Endodermal cell (in vitro differentiated cells): ENCODE measurements around the gene NCAPG2. TPM values are rescaled to one million over a fixed set of nuclear protein-coding genes. Genes with fewer than 3 reads are reported as not detected.
A peak's percentile ranks its signal among the peaks of the same experiment; 100 is the strongest.

Experiments used
- DNase-seq: peaks from one replicate; pipeline ENCODE4 v3.0.0-alpha.2; 2017
- H3K27ac ChIP-seq: 2 replicates; pipeline ENCODE4 v1.5.1; 2013; ENCODE audit warnings: mild to moderate bottlenecking, low read depth, low read length, moderate library complexity
- H3K27me3 ChIP-seq: 2 replicates; pipeline ENCODE4 v1.6.1; 2013; ENCODE audit warnings: mild to moderate bottlenecking, low read length, moderate library complexity; ENCODE audit not compliant: insufficient read depth, control insufficient read depth, poor library complexity, severe bottlenecking
- H3K36me3 ChIP-seq: 2 replicates; pipeline ENCODE4 v1.7.0; 2013; ENCODE audit warnings: mild to moderate bottlenecking, low read length, moderate library complexity; ENCODE audit not compliant: control insufficient read depth, insufficient read depth
- H3K4me1 ChIP-seq: one replicate; pipeline ENCODE4 v1.7.0; 2013; ENCODE audit warnings: low read length; ENCODE audit not compliant: control insufficient read depth, insufficient read depth
- H3K4me3 ChIP-seq: 2 replicates; pipeline ENCODE4 v1.5.1; 2013; ENCODE audit warnings: mild to moderate bottlenecking, low read length, moderate library complexity
- H3K9ac ChIP-seq: 2 replicates; pipeline ENCODE4 v1.6.1; 2013; ENCODE audit warnings: mild to moderate bottlenecking, low read length, moderate library complexity; ENCODE audit not compliant: poor library complexity, severe bottlenecking; ENCODE audit errors: extremely low read depth
- H3K9me3 ChIP-seq: 2 replicates; pipeline ENCODE4 v1.6.1; 2013; ENCODE audit warnings: mild to moderate bottlenecking, low read length, moderate library complexity; ENCODE audit not compliant: control insufficient read depth
- H3K27ac Mint-ChIP-seq: 2 replicates; pipeline ENCODE4 v1.8.0; 2020; ENCODE audit warnings: mixed read lengths
- H3K27me3 Mint-ChIP-seq: 2 replicates; pipeline ENCODE4 v1.8.0; 2021; ENCODE audit warnings: mild to moderate bottlenecking, mixed read lengths; ENCODE audit not compliant: insufficient read depth
- H3K36me3 Mint-ChIP-seq: 2 replicates; pipeline ENCODE4 v1.8.0; 2020; ENCODE audit warnings: low read depth, mixed read lengths
- H3K4me1 Mint-ChIP-seq: 2 replicates; pipeline ENCODE4 v1.8.0; 2020; ENCODE audit warnings: mixed read lengths
- H3K4me3 Mint-ChIP-seq: 2 replicates; pipeline ENCODE4 v1.8.0; 2020; ENCODE audit warnings: mild to moderate bottlenecking, moderate library complexity, mixed read lengths
- H3K9me3 Mint-ChIP-seq: 2 replicates; pipeline ENCODE4 v1.8.0; 2020; ENCODE audit warnings: mild to moderate bottlenecking, mixed read lengths
- WGBS, 2 experiments: methylation state at CpG; one replicate each; pipeline versions ENCODE4 v1.1.5 to v1.1.7; 2013; ENCODE audit warnings: missing lambda C conversion rate in 2 of 2, mixed read lengths in 1 of 2; ENCODE audit not compliant: insufficient coverage in 1 of 2, insufficient read length in 1 of 2; 5-methylcytosine and 5-hydroxymethylcytosine counted together
- total RNA-seq, 2 donors: library from RNA; stranded (reverse); fragmentation: NEBNext Ultra II Directional in 1 of 2; extraction: Animal tissue kit (Norgen Biotek cat#: 25700) in 1 of 2; gene quantifications; 2 replicates in 1 of 2; 3 replicates in 1 of 2; pipeline ENCODE4 v1.2.1, GENCODE V29; 2021
- TF ChIP-seq, protein P1 (sequence below): fragments of 200-600 bp; sonication (generic); conservative IDR thresholded peaks from 2 replicates; pipeline ENCODE4 v1.5.0; 2021; ENCODE audit warnings: antibody characterized with exemption, mild to moderate bottlenecking

The NCAPG2 gene
- total RNA-seq, 2 donors from 2014 or later, result 58.7 to 77.1 TPM

DNA sequence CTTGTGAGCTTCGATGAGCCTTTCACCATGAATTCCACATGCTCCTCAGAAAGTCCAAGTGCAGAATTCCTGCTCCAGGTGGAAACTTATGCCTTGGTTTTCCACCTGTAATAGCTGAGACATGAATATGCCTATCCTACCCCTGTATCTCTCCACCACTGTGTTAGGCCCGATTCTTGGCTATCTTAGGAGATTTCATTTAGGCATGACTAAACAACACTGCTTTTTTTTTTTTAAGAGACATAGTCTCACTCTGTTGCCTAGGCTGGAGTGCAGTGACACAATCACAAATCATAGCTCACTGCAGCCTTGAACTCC lies 57.2 kb downstream of the NCAPG2 start:
- H3K9me3 ChIP-seq, result peaks cover 7% of the 10 kb centered on the region

DNA sequence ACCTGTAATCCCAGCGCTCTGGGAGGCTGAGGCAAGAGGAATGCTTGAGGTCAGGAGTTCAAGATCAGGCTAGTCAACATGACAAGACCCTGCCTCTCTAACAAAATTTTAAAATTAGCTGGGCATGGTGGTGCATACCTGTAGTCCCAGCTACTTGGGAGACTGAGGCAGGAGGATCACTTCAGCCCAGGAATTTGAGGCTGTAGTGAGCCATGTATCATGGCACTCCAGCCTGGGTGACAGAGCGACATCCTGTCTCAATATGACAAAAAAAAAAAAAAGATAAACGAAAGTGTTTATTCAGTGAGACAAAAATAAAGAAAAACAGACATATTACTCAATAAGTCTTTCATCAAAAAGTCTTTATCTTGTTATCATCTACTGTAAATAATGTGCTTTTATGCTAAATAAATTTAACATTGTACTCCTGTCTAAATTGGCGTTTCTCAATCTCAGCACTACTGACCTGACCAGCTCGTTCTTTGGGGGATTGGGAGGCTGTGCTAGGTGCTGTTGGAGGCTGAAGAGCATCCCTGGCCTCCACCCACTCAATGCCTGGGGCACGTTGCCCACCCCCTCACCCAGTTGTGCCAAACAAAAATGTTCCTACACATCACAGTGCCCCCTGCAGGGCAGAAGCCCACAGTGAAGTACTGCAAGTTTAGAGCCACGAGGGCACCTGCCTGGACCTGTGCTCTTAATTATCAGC lies 57.7 kb downstream of the NCAPG2 start:
- Histone ChIP-seq H3K27ac (no peak overlapping the region), H3K4me3 (no peak overlapping the region), H3K36me3 (peaks cover 84% of the 10 kb centered on the region), H3K4me1 (no peaks in the 10 kb centered on the region), H3K27me3 (no peaks in the 10 kb centered on the region), H3K9me3 (peaks cover 7% of the 10 kb centered on the region), H3K9ac (no peak overlapping the region)
- peak; percentile 80 for DNase-seq
- TF ChIP-seq, protein P1, sequence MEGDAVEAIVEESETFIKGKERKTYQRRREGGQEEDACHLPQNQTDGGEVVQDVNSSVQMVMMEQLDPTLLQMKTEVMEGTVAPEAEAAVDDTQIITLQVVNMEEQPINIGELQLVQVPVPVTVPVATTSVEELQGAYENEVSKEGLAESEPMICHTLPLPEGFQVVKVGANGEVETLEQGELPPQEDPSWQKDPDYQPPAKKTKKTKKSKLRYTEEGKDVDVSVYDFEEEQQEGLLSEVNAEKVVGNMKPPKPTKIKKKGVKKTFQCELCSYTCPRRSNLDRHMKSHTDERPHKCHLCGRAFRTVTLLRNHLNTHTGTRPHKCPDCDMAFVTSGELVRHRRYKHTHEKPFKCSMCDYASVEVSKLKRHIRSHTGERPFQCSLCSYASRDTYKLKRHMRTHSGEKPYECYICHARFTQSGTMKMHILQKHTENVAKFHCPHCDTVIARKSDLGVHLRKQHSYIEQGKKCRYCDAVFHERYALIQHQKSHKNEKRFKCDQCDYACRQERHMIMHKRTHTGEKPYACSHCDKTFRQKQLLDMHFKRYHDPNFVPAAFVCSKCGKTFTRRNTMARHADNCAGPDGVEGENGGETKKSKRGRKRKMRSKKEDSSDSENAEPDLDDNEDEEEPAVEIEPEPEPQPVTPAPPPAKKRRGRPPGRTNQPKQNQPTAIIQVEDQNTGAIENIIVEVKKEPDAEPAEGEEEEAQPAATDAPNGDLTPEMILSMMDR, result peak; percentile 79
- 92% methylated on average over 4 to 6 of the region's 7 CpGs for WGBS, 2 experiments
- no peak overlapping the region for H3K4me3 Mint-ChIP-seq
- H3K9me3 Mint-ChIP-seq, result no peaks in the 10 kb centered on the region
- H3K4me1 Mint-ChIP-seq, result no peaks in the 10 kb centered on the region
- peaks cover 64% of the 10 kb centered on the region for H3K36me3 Mint-ChIP-seq
- H3K27me3 Mint-ChIP-seq, result no peaks in the 10 kb centered on the region
- H3K27ac Mint-ChIP-seq, result peak overlapping the region; percentile 53

More for the DNA sequence above, 57.2 kb downstream of the NCAPG2 start:
- no peaks in the 10 kb centered on the region for H3K27me3 ChIP-seq
- no peaks in the 10 kb centered on the region for H3K4me1 ChIP-seq
- H3K4me3 ChIP-seq, result no peak overlapping the region
- H3K27ac ChIP-seq, result no peak overlapping the region
- 95 to 100% methylated on average over 2 of the region's 2 CpGs for WGBS, 2 experiments
- no peak overlapping the region for H3K4me3 Mint-ChIP-seq
- H3K4me1 Mint-ChIP-seq, result no peaks in the 10 kb centered on the region
- H3K9me3 Mint-ChIP-seq, result no peaks in the 10 kb centered on the region
- H3K36me3 ChIP-seq, result peaks cover 83% of the 10 kb centered on the region
- peaks cover 67% of the 10 kb centered on the region for H3K36me3 Mint-ChIP-seq
- no peaks in the 10 kb centered on the region for H3K27me3 Mint-ChIP-seq
- TF ChIP-seq, protein P1, result no peak
- no peak overlapping the region for H3K9ac ChIP-seq
- no peak overlapping the region for H3K27ac Mint-ChIP-seq
- DNase-seq, result no peak

DNA sequence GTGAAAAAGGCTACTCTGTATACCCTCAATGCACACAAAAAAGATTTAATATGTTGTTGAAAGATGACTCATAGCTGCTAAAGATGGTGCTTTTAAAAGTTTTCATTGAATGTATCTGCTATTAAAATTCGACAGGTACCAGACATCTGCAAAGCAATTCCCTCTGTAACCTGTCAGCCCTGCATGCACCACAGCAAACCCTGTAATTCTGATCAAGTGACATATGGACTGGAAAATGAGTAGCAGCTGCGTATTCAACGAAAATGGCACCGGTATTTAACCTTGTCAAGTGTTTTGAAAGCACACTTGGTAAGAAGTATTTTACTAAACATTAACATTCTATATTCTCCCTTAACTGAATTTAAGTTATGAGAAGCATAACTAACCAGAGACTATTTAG lies 58.8 kb downstream of the NCAPG2 start:
- WGBS, 2 experiments, result 89 to 100% methylated on average over 3 to 4 of the region's 4 CpGs
- no peaks in the 10 kb centered on the region for H3K27me3 Mint-ChIP-seq
- H3K4me3 ChIP-seq, result no peak overlapping the region
- peaks cover 57% of the 10 kb centered on the region for H3K36me3 Mint-ChIP-seq
- no peak overlapping the region for H3K9ac ChIP-seq
- H3K27ac Mint-ChIP-seq, result no peak overlapping the region
- H3K9me3 Mint-ChIP-seq, result no peaks in the 10 kb centered on the region
- no peak for DNase-seq
- no peak overlapping the region for H3K27ac ChIP-seq
- no peaks in the 10 kb centered on the region for H3K4me1 ChIP-seq
- TF ChIP-seq, protein P1, result no peak
- no peaks in the 10 kb centered on the region for H3K4me1 Mint-ChIP-seq
- peaks cover 7% of the 10 kb centered on the region for H3K9me3 ChIP-seq
- no peak overlapping the region for H3K4me3 Mint-ChIP-seq
- H3K36me3 ChIP-seq, result peaks cover 84% of the 10 kb centered on the region
- H3K27me3 ChIP-seq, result no peaks in the 10 kb centered on the region
